ENCODE results near the gene TNMD.

The TNMD gene

GRCh38 chrX:100645106-100645505, 60.4 kb downstream of the TNMD start:
- DNase-seq: no peak
- TF ChIP-seq CTCF (IDR thresholded peaks at IDR 0.05; ENCODE audit: low read depth, low read length): no peak
- Histone ChIP-seq H3K4me3 (ENCODE audit: low read depth, low read length) (no peak overlapping the region), H3K27ac (no peak overlapping the region), H3K27me3 (ENCODE audit: insufficient read depth, low read depth, severe bottlenecking) (no peaks in the 10 kb centered on the region), H3K36me3 (no peaks in the 10 kb centered on the region), H3K9me3 (ENCODE audit: severe bottlenecking) (no peaks in the 10 kb centered on the region)

- H3K4me3 ChIP-seq (ENCODE audit: low read depth, low read length): no peak overlapping the region
- H3K27me3 ChIP-seq (ENCODE audit: insufficient read depth, low read depth, severe bottlenecking): no peaks in the 10 kb centered on the region
- no peak for TF ChIP-seq CTCF (IDR thresholded peaks at IDR 0.05; ENCODE audit: low read depth, low read length)
- no peak for DNase-seq
- H3K36me3 ChIP-seq: no peaks in the 10 kb centered on the region
- H3K27ac ChIP-seq: no peak overlapping the region
- H3K9me3 ChIP-seq (ENCODE audit: severe bottlenecking): no peaks in the 10 kb centered on the region
Observed at GRCh38 chrX:100647095-100647494, 62.4 kb downstream of the TNMD start.

- Histone ChIP-seq H3K4me3 (ENCODE audit: low read depth, low read length) (no peak overlapping the region), H3K9me3 (ENCODE audit: severe bottlenecking) (no peaks in the 10 kb centered on the region), H3K27me3 (ENCODE audit: insufficient read depth, low read depth, severe bottlenecking) (no peaks in the 10 kb centered on the region), H3K27ac (no peak overlapping the region), H3K36me3 (no peaks in the 10 kb centered on the region)
- no peak for TF ChIP-seq CTCF (IDR thresholded peaks at IDR 0.05; ENCODE audit: low read depth, low read length)
- no peak for DNase-seq
Observed at GRCh38 chrX:100647739-100648138, 63.0 kb downstream of the TNMD start.

- Histone ChIP-seq H3K4me3 (ENCODE audit: low read depth, low read length) (no peak overlapping the region), H3K36me3 (no peaks in the 10 kb centered on the region), H3K27me3 (ENCODE audit: insufficient read depth, low read depth, severe bottlenecking) (no peaks in the 10 kb centered on the region), H3K27ac (no peak overlapping the region), H3K9me3 (ENCODE audit: severe bottlenecking) (no peaks in the 10 kb centered on the region)
- no peak for DNase-seq
- no peak for TF ChIP-seq CTCF (IDR thresholded peaks at IDR 0.05; ENCODE audit: low read depth, low read length)
Observed at GRCh38 chrX:100648458-100649417, 64.0 kb downstream of the TNMD start.

All from WERI-Rb-1 (cell line).